ENCODE measurements around the gene NDUFA11.

The NDUFA11 gene

DNA sequence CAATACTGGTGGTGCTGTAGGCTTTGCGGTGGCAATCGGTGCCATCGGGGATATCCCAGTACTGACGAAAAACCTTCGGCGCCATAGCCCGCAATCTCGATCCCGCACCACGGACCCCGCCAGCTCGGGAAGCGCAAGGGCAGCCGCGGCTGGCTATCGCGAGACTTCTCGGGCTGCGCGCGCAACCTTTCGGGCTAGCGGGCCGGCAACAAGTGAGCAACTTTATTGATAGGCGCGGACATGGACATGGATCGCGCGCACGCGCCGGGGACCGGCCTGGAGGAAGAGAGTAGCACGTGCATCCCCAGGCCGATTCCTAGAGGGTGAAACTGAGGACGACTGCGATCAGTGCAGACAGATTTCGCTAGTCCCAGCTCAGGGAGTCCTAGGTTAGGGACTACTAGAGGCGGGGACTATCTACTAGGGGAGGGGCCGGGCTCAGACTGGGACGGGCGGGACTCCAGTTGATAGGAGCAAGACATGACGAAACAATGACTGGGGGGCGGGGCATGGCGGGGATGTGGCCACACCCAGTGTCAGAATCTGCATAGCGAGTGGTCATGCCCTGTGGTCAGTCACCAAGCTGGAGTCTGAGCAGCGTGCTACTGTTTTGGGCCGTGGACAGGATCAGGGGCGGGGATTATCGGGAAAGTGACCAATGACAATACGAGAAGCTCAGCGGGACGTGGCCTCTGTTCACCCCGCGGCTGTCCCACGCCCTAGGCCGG is at the start of gene NDUFA11:
TSS of gene NDUFA11 (minus strand) at position 167 of the 728 bp plus-strand sequence. CDS start at position 85, 82 bp downstream.
- peak; percentile 97 for DNase-seq

DNA sequence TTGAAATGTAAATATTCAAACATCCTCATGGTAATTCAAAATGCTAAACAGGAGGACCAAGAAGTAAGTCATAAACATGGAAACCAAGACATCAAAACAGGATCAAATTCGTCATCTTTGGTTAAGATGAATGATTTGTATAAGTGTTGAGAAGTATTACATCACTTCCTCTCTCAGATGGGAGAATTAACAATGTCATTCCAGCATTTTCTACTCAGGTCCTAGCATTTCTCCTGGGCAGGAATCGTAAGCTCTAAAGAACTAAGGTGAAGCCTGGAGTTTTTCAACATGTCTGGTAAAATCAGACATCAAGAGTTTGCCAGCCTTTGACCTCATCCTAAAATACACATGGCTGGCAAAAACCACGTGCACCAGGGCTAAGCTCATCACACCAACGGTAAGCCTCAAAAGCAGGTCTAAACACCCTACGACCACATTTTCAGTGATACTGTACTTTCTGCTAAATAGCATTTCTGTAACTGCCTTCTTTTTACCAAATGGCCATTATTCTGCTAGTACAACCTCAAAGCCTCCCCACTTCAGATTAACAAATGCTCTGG is 49.5 kb upstream of the NDUFA11 start:
- peak; percentile 6 for DNase-seq

DNA sequence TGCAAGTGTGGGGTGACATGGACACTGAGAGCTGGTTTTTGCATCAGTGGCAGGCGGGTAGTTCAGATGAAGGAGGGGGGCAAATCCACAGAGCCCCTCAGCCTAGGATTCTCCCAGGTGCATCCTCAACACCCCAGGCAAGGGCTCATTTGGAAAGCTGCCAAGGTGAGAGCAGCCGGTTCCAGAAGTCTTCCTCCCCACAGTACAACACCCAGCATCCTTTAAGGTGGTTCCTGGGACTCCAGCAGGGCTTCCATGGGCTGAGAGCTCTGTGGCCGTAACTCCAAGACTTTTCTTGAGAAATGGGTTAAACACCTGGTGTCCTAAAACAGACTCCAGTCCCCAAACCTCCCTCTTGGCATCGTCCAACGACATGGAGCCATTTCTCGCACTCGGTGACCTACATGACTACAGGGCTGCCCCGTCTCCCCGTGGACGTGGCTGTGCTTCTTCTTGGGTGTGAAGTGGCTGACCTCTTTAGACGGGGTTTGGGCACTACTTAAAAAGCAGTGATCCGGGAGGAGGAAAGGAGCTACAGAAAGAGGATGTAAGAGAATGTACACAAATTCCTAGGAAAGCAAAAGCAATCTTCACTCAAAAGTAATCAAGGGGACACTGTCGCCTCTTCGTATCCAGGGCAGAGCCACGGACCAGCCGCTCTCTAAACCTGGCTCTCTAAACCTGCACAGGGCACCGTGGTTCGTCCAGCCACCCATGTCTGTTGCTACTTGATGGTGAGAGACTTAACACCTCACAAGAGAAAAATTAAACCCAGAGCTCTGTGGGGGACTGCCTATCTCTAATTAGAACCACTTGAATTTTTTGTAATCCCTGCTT is 48.8 kb upstream of the NDUFA11 start:
- no peak for DNase-seq

DNA sequence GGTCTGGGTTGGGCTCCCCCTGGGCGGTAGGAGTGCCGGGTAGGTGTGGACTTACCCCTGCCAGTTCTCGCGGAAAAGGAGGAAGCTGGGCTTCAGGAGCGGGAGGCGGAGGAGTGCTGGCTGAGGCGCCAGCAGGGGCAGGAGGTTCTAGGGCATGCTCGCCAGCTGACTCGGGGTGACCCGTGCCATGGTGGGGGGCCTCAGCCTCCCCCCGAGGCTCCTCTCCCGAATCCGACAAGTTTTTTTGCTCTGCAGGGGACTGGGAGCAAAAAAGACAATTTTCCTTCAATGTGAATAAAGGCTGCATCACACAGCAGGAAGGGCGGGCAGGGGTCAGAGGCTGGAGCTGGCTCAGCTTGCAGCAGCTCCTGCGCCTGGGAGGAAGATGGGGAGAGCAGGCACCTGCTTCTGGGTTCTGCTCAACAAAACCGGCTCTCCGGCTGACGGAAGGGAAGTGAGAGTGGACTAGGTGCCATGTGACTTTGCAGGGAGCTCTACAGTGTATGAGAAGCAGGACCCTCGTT is 47.8 kb upstream of the NDUFA11 start:
- DNase-seq = no peak

DNA sequence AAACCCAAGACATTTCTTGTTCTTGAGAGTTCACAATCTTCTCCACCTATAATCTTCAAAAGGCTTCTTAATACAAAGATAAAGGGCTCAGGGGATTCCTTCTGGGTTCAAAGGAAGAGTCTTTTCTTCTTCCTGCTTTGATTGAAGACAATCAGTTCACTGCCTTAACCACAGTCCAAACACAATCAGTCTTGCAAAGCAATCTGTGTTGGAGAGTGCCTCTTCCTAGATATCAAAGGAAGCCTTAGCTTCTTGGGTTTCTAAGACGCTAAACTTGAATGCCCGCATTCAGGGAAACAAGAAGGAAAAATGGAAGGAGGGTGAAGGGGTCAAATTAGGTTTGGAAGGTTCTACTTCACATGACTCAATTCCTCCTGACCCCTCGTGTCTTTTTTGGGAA is 47.2 kb upstream of the NDUFA11 start:
- no peak for DNase-seq

DNA sequence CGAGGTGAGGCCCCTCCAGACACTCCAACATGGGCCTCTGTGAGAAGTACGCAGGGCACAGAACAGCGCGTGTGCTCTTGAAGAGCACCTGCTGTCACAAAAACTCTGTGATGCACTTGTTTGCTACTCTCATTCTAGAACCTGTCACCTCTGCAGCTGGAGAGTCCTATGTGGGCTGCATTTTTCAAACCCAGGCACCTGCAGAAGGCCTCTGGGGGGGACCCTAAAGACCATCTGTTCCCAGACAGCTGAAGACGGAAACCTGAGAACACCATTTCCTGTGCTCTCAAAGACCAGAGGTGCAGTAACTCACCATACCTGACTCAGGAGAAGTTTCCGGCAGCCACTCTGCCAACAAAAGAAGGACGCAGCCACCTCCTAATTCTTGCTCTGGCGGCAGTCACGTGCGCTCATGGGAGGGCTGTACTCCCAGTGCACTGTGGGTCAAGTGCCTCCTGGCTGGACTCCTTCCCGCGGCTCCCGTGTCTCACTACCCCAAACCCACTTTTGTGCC is 46.3 kb upstream of the NDUFA11 start:
- no peak for DNase-seq

DNA sequence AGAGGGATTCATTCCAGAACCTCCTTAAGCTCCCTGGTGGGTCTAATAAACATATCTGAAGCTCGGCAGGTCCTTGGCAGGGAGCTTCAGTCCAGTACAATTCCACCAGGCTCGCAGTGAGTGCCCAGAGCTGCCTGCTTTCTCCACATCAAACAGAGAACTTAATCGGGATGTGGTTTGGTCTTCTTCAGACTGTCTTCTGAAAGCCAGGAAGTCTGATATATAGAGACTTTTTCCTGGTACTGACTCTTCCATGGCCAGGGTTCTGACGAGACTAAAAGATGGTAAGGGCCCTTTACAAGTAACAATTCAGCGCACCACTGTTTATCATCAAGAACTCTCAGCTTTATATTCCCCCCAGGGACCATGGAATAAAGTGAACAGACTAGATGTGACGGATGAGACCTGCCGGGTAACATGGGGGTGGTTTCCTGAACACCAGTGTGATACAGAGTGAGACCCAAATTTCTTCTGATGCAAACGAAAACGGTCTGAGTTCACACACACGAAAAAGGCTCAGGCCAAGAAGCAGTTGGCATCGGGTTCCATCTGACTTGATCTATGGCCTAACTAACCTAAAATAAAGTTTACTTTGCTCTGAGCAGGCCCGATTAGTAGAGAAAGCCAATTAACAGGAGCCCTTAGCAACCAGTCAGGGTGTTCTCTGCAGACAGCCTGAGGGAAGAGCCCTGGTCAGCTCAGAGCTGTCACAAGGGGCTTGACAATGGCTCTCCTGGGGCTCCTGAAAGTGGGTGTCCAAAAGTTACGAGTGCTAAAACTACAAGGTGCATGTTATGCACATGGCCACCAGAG is 45.4 kb upstream of the NDUFA11 start:
- DNase-seq = no peak

DNA sequence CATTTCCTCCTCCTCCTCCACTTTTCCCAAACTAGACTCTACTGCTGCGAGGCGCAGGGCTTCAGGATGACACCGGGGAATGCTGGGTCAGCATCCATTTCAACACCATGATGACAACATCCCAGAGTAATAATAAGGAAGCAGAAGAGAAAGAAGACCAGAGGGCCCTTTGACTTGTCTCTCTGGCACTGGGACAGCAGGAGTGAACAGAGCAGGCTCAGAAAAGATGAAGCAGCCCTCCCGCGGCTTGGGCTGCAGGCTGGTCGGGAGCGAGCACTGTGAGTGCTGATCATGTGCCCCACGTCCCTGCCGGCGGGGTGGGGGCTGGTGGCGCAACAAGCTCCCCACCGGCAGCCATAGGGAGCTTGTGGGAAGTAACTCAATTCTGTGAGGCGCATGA is 43.8 kb upstream of the NDUFA11 start:
- DNase-seq = no peak

DNA sequence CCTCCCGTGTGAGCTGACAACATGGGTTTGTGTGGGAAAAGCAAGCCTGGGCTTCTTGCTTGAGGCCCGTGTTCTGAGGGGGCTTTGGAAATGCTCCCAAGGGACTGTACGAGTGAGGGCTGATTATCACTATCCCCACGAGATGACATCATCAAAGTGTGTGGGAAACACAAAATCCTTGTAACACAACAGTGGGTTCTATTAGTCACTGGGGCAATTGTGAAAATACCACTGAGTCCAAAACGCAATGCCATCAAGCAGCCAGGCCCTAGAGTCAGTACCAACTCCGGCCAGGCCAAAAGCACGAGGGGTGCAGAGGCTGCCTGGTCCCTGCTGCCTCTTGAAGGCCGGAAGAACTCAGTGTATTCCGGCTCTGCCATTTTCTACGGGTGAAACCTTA is 40.0 kb upstream of the NDUFA11 start:
- no peak for DNase-seq

DNA sequence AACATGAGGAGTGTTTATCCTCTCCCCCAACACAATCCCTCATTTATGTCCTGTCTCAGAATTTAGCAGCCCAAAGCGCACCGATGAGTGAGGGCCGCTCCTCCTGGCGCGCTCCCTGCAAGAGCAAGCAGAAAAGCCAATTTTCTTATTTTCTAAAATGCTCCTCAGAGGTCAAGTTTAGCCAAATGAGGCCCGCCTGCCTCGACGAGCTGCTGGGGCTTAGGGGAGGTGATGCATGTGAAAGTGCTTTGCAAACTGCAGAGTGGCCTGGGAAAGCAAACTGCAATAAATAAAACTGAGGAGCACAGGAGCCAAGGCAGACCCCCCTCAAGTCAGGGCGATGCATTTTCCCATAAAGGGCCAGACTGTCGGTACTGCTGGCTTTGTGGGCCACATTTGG is 39.5 kb upstream of the NDUFA11 start:
- no peak for DNase-seq

DNA sequence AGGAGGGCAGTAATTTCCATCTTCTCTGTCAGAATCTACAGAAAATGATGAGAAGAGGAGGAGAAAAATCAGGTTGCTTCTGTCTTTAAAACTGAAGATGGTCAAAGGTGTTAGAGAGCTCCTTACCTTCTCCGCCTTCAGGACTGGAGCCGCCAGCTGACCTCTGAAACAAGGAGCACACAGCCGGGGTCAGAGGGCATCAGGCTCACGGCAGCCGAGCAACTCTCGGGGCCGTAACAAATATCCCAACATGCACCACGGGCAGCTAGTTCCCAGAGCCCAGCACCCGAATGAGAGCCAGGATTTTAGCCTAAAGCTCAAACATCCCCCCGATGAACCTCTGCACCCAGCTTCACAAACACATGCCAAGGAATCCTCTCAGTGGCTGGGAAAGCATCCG is 38.1 kb upstream of the NDUFA11 start:
- no peak for DNase-seq

DNA sequence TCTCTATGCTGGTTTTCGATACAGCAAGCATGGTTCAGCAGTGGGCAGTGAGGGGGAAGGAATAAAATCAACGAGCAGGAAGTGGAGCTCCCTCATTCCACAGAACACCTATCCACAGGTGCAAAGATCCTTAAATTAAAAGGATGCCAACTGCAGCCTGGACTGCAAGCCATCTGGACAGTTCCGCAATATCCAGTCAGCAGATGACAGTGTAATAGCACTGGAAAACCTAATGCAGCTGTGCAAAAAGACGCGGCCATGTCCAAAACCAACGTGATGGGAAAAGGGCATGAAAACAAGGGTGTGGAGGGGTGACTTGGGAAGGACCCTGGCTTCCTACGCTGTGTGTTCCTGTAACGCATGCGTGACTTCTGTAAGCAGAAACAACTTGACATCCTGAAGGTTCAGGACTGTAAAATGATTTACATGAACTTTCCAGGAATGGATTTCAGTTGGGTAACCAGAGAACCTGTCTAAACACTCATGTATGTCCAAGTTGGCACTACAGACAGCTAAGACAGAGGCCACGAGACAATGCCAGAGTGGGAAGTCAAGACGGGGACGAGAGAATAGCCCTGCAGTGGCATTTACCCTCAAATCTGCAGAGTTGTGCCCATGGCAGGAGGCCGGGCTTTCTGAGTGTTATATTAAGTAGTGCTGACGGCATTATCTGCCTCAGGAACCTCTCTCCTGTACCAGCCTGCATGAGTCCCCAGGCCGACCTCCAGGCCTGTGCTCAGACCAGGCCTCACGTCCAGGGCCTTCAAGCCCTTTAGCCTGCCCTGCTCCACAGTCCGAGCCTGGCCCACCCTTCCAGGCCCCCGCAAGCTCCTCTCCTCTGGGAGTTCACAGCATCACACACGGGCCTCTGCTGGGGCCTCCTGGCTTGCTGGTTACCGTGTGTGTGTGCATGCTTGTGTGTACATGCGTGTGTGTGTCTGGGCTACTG is 36.9 kb upstream of the NDUFA11 start:
- DNase-seq = no peak

DNA sequence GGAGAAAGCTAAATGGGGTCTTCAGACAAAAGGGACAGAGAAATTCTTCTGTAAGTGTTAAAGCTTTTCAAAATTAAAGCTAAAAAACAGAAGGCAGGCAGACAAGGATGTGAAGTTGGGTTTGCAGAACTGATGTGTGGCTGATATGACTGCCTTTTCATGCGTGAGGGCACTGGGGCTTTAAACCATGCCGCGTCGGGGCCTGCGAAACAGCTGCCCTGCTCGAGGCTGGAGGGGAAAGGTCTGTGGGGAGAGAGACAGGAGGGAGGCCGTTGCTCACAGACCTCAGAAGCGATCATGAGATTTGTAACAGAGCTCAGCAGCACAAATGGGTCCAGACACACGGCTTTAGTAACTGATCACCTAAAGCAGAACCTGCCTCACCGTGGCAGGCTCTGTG is 34.0 kb upstream of the NDUFA11 start:
- DNase-seq = no peak

DNA sequence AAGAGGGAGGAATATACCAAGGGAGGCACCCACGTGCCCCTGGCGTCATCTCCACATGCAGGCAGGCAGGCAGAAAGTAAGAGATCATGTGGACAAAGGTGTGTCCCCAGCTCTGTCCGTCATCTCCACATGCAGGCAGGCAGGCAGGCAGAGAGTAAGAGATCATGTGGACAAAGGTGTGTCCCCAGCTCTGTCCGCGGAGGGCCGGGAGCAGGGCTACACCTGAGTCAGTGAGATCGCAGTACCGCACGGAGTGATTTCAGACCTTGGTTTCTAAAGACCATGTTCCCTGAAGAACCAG is 32.7 kb upstream of the NDUFA11 start:
- DNase-seq = no peak

DNA sequence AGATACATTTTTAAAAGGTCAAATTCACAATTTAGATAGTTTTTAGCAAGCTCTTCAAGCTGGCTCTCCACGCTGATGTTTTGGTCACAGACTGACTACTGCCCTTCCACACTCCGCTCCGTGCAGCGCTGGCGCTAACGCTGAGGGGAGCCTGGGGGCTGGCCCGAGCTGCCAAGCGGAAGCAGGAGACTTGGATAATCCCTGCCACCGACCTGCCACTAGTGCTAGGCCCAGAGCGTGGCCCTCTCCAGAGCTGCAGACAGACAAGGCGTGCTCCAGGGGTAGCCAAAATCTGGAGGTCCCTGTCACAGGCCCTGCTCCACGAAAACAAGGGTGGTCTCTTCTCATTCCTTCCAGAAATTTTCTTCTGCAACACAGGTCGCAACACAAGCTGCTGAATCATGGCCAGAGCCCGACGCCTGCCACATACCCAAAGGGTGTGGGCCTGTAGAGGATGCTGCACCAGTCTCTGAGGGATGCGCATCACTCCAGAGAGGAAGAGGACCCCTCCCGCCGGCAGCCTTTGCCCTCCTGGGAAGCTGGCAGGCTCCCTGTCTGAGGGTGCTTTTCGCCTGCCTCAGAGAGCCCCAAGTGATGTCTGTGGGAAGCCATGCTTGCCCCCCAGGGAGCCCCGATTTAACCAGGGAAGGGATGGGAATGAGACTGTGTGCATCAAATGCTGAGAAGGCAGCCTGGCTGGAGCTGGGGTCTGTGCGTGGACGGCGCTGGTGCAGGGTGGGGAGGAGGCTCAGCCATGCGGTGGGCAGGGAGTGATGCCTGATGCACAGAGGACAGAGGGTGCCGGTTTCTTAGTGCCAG is 32.1 kb upstream of the NDUFA11 start:
- DNase-seq = no peak

DNA sequence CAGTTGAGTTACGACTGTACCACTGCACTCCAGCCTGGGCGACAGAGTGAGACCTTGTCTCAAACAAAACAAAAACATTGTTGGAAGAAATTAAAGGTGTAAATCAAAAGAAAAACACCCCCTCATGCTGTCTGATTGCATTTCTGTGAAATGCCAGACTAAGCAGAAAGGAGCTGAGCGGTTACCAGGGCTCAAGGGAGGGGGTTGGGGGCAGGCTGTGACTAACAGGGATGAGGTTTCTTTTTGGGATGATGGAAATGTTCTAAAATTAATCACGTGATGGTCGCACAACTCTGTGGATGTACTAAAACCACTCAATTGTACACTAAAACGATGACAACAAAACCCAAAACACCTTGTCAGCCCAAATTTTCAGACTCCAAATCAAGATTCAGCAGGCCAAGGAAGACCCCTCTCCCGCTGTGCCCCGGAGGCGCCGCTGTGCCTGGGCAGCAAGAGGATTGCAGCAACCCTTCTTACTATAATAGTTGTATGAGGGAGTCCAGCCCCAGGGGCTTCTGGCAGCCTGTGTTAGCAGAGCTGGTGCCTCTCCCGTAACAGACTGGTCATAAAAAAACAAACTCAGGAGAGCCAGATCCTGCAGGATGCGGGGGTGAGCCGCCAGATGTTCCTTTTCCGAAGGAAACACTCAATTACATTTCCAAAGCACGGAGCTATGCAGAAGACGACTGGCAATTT is 31.3 kb upstream of the NDUFA11 start:
- no peak for DNase-seq

DNA sequence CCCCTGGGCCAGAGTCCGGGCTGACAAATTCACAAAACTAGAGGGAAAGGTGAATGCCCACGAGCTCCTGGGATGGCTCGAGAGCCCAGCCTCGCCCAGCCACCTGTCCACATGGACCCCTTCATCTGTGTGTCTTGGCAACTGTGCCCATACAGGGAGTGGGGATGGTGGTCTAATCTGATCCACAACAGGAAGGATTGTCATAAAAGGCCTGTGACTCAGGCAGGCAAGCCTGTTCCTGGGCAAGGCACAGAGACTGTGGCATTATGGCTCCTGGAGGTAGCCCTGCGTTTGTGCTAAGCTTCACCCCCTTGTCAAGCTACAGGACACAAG is 30.4 kb upstream of the NDUFA11 start:
- DNase-seq = no peak

DNA sequence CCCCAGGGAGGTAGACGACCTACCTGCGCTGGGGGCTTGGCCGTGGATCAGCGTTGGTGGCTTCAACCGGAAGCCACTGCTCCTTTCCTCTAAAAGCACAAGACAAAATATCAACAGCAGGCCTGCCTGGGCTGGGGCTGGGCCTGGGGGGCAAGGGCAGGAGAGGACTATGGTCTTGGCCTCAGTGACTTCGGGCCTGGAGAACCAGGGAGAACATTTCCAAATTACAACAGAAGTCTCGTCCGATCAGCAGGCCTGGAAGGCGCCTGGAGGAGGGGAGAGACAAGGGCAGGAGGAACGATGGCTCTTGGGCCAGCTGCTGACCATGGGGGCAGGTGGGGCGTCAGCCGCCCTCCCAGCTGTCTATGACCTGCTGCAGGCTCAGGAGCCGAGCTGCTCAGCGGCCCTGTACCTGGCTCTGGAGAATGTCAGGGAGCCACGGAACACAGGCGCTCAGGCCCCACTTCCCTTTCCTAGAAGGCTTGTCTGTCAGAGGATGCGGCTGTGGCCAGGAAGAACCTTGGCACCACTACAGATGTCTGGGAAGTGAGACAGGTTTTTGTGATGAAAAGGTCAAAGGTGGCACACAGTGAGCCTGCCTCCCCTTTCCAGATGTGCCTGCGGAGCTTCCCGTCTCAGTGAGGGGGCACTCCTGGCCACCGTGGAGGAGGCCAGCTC is 29.9 kb upstream of the NDUFA11 start:
- no peak for DNase-seq

DNA sequence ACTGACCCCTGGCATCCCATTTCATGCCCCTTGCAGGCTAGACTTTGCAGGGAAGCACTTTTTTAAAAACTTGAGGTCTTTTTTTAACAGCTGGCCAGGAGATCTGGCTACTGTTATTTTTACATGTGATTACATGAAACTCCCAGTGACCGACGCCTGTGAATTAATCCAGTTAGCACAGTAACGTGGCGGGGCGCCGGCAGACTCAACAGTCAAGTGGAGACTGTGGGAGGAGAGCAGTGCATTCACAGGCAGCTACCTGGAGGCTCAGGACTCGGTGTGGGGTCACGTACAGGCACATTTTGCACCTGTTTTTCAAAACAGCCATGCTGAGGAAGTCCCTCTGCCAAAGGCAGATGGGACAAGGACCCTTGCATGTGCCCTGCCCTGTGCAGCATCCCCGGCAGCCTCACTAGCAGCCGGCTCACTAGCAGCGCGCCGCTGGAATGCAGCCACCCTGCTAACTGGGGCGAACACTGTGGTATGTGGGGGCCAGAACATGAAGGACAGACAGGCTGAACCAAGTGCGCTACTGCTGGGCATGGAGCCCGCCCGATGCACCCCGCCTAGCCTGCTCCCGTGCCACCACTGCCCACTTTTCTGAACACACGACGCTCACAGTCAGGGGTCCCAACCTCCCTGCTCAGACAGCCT is 29.1 kb upstream of the NDUFA11 start:
- DNase-seq = no peak

Data from OCI-M1 (cell line).